AG04449 (cell line): ENCODE results near the gene TMEM181.

Experiments used
- CTCF ChIA-PET: fragments of 350-600 bp; formaldehyde crosslinking; extraction: SDS; loops from one replicate; lab custom pipeline; 2021; ENCODE audit warnings: antibody characterized with exemption; lab: Yijun Ruan, JAX
- POLR2A ChIA-PET: fragments of 400-600, 350-600 bp; formaldehyde crosslinking; extraction: SDS; loops from one replicate; lab custom pipeline; 2020; ENCODE audit warnings: antibody characterized with exemption, inconsistent platforms; lab: Yijun Ruan, JAX
- DNase-seq: peaks from one replicate; pipeline ENCODE4 v3.0.0-alpha.2; 2010; ENCODE audit warnings: low read depth, low spot score
- H3K4me3 ChIP-seq: 2 replicates; pipeline ENCODE4 v1.5.1; 2011; ENCODE audit warnings: low read depth, mild to moderate bottlenecking, control low read depth, low read length
- CTCF ChIP-seq: IDR thresholded peaks from one replicate; pipeline ENCODE4 v1.5.1; 2011; ENCODE audit warnings: mild to moderate bottlenecking, moderate library complexity, low read length, control low read depth, inconsistent platforms; ENCODE audit not compliant: insufficient read depth; ENCODE audit errors: missing control alignments

The TMEM181 gene

DNA sequence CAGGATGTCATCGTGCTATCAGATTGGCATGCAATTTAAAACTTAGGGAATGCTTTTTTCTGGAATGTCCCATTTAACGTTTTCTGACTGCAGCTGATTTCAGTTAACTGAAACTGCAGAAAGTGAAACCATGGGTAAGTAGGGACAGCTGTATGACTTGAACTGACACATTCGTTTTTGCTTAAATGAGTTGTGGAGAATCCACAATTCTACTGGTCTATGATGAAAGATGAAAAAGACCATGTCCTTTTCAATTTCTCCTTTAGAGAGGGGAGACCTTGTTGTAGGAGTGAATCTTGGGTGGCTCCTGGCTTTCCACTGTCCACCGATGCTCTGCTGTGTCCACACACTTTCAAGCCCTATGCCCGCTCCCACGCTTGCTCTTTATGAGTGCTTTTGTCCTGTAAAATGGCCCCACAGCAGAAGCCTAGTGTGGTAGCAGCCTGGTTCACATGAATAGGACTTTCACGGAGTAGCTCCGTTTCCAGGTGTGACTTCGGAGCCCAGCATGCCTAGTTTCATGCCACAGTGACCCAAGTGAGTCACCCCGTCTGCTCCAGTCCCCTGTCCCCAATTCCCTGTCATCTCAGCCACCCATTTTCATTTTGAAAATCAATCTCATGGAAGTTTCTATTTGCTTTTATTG, 62.8 kb downstream of the TMEM181 start:
- CTCF ChIA-PET, result interaction anchor here (1.6 to 8.7 kb wide), 2 partner anchors 10 to 16 kb away, joined by 5 to 53 read pairs; no protein-coding TSS in a partner anchor
- no peak for TF ChIP-seq CTCF

GRCh38 chr6:158624684-158625682, 65.1 kb downstream of the TMEM181 start:
- no peak for TF ChIP-seq CTCF
- ChIA-PET POLR2A (no interaction called here), CTCF (interaction anchor here (1.0 to 8.7 kb wide), 2 partner anchors 18 to 404 kb away, joined by 3 to 53 read pairs; no protein-coding TSS in a partner anchor)
- no peak for DNase-seq
- H3K4me3 ChIP-seq, result no peak overlapping the region

More for the DNA sequence above, 62.8 kb downstream of the TMEM181 start:
- POLR2A ChIA-PET, result no interaction called here
- no peak for DNase-seq
- H3K4me3 ChIP-seq, result no peak overlapping the region

- no peak overlapping the region for H3K4me3 ChIP-seq
- DNase-seq, result no peak
- ChIA-PET POLR2A (no interaction called here), CTCF (interaction anchor here (1.0 kb wide), 1 partner anchor 405 kb away, joined by 3 read pairs; no protein-coding TSS in a partner anchor)
- TF ChIP-seq CTCF, result no peak
These were observed 66.0 kb downstream of the TMEM181 start for GRCh38 chr6:158625881-158626305.

DNA sequence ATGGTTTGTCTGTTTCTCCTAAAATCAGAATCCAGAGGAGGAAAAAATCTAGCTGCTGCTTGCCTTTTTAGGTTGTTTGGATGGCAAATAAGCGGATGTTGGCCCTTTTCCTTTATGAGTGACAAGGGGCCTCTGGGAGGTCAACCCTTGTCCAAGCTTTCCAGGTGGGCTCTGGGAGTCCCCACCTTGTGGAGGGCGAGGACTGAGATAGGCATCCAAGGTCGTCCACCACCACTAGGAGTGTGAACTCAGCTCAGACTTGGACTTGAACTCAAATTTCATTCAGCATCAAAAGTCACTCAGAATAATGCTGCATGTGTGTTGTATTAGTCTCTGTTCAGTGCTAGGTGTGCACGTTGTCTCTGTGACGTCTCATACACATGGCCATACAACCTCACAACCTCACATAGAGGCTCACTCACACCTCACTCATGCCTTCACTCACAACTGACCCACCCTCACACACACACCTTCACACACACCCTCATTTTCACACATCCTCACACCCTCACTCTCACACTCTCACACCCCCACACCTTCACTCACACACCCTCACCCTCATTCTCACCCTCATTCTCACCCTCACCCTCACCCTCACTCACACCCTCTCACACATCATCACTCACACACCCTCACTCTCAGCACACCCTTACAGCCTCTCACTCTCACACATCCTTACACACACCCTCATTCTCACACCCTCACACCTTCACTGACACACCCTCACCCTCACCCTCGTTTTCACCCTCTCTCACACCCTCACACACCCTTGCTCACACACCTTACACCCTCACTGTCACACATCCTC, 66.7 kb downstream of the TMEM181 start:
- H3K4me3 ChIP-seq, result no peak overlapping the region
- DNase-seq, result no peak
- ChIA-PET POLR2A (no interaction called here), CTCF (interaction anchor here (1.0 to 1.1 kb wide), 2 partner anchors 18 to 21 kb away, joined by 3 read pairs; partner anchors contain the start of gene DYNLT1)
- no peak for TF ChIP-seq CTCF

DNA sequence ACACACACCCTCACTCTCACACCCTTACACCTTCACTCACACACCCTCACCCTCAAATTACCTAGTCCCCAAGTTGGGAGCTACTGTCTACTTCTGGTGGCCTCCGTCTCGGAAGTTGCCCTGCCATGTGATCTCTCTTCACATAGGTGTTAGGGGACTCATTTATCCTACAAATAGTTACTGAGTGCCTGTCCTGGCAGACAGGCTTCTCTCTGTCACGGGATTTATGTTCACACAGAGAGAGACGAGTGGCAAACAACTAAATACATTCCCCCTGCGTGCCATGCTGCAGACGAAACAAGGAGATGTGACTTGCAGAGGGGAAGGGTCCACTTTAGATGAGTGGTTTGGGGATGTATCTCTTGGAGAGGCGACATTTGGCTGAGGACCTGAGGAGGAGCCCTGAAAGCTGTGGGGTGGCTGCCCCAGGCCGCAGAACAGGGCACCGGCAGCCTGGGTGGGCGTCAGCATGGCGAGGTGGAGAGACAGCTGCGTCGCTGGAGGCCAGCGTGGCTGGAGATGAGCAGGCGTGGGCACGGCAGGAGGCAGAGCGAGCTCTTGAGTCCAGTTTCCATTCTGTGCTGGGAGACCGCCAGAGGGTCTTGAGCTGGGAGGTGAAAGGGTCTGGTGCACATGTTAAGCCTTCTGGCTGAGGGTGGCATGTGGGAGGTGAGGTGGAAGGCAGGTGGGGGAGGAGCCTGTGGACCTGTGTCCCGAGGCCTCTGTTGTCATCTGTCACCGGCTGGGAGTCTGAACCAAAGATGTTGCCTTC, 67.5 kb downstream of the TMEM181 start:
- POLR2A ChIA-PET, result interaction anchor here (0.6 kb wide), 1 partner anchor 19 kb away, joined by 4 read pairs; no protein-coding TSS in a partner anchor
- H3K4me3 ChIP-seq, result no peak overlapping the region
- TF ChIP-seq CTCF, result no peak
- DNase-seq, result no peak
- CTCF ChIA-PET, result interaction anchor here (1.0 to 1.7 kb wide), 3 partner anchors 17 to 63 kb away, joined by 3 to 8 read pairs (median 3); partner anchors contain the start of gene DYNLT1
